ENCODE measurements around the gene CDH23. TPM values are rescaled to one million over a fixed set of nuclear protein-coding genes. Genes with fewer than 3 reads are reported as not detected.

CDH23 gene
- total RNA-seq, 4 donors from 2014 or later, result 0.57 to 5.9 (median 1.0) TPM

DNA sequence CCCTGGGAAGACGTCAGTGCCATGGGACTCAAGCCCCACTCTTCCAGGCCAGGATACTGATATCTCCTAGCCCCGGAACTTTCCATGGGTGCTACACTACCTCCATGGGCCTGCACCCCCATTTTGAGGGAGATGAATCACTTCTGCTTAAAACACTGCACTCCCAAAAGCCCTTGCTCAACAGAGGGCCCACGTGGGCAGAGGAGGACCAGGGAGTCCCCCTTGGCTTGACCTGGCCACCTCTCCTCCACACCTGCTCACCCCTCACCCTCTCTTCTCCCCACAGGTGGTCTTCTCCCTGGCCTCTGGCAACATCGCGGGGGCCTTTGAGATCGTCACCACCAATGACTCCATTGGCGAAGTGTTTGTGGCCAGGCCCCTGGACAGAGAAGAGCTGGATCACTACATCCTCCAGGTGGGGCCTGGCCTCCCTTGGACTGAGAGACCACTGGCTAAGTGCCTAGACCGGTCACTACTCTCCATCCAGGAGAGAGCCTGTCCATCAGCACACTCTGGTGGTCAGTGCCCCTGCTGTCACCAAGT lies 342.7 kb downstream of the CDH23 start:
- Histone ChIP-seq H3K9me3 (no peaks in the 10 kb centered on the region), H3K4me1 (peaks cover 45 to 100% (median 67%) of the 10 kb centered on the region in 3 donors), H3K27me3 (no peaks in the 10 kb centered on the region), H3K4me3 (no peak overlapping the region), H3K36me3 (no peaks in the 10 kb centered on the region), H3K27ac (peak overlapping the region in 3 of 4 donors; percentile 27 to 76 (median 60))
- intact Hi-C loops (cut with DNase I), result no loop called here
- 84 to 92% methylated on average over 5 to 7 of the region's 8 CpGs for WGBS, 2 donors
- DNase-seq, result no peak
- no peak for TF ChIP-seq CTCF (IDR thresholded peaks at IDR 0.05)
- TF ChIP-seq POLR2A (IDR thresholded peaks at IDR 0.05), result no peak

DNA sequence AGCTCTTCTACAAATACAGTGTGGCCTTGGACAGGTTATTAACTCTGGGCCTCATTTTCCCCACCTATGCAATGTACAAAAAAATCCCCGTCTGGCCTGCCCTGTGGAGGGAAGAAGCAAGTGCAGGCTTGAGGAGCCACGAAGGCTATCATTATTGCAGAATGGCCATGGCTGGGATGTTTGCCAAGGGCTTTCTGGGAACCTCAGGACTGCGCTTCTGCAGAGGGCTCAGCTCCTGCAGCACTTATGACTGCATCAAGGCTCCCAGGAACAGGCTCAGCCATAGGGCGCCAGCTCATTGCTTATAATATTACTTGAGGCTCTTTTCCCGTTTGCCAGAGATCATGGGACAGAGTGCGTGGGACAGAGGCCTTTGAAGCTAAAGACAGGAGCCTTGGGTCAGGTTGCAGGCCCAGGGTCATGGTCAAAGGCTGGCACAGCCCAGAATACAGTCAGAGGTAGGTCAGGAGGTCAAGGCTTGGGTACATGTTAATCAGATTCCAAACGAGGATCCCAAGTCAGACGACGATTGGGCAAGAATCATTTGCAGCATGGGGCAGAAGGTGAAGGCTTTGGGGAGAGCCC lies 343.4 kb downstream of the CDH23 start:
- Histone ChIP-seq H3K27me3 (no peaks in the 10 kb centered on the region), H3K27ac (peak overlapping the region; percentile 27 to 76 (median 50)), H3K9me3 (no peaks in the 10 kb centered on the region), H3K4me3 (no peak overlapping the region), H3K4me1 (peaks cover 45 to 100% (median 67%) of the 10 kb centered on the region in 3 donors), H3K36me3 (no peaks in the 10 kb centered on the region)
- 15 to 29% methylated on average over 4 to 8 of the region's 9 CpGs for WGBS, 2 donors
- intact Hi-C loops (cut with DNase I), result no loop called here
- TF ChIP-seq CTCF (IDR thresholded peaks at IDR 0.05) (peak in 2 of 6 experiments; percentile 31 to 51), POLR2A (IDR thresholded peaks at IDR 0.05) (no peak)
- DNase-seq, result no peak

DNA sequence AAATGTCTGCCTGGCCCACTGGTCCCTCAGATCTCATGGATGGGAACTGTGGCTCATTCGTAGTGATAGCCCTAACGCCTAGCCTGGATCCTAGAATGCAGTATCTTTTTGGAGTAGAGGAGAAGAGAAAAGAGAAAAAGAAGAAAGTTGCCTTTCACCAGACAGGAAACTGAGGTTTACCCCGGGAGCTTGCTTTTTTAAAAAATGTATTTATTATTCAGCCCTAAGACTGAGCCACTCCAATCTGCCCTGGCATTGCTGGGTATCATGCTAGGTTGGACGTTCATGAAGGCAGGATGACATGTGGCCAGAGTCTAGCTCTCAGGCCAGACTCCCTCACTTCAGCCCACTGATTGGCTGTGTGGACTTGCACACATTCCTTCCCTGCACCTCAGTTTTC lies 344.3 kb downstream of the CDH23 start:
- no peak for TF ChIP-seq CTCF (IDR thresholded peaks at IDR 0.05)
- no peak for TF ChIP-seq POLR2A (IDR thresholded peaks at IDR 0.05)
- Histone ChIP-seq H3K4me3 (no peak overlapping the region), H3K4me1 (peaks cover 46 to 100% (median 65%) of the 10 kb centered on the region in 3 donors), H3K9me3 (no peaks in the 10 kb centered on the region), H3K27ac (peak overlapping the region in 1 of 4 donors; percentile 27), H3K36me3 (no peaks in the 10 kb centered on the region), H3K27me3 (no peaks in the 10 kb centered on the region)
- 54 to 58% methylated on average over 4 of the region's 4 CpGs for WGBS, 2 donors
- intact Hi-C loops (cut with DNase I), result no loop called here
- no peak for DNase-seq

- H3K4me3 ChIP-seq, result no peak overlapping the region
- peaks cover 46 to 100% (median 65%) of the 10 kb centered on the region in 3 donors for H3K4me1 ChIP-seq
- 95 to 100% methylated on average over 1 to 11 of the region's 20 CpGs for WGBS, 2 donors
- H3K36me3 ChIP-seq, result no peaks in the 10 kb centered on the region
- H3K27me3 ChIP-seq, result no peaks in the 10 kb centered on the region
- intact Hi-C loops (cut with DNase I), result no loop called here
- no peaks in the 10 kb centered on the region for H3K9me3 ChIP-seq
- DNase-seq, result no peak
- no peak overlapping the region for H3K27ac ChIP-seq
- TF ChIP-seq POLR2A (IDR thresholded peaks at IDR 0.05) (no peak), CTCF (IDR thresholded peaks at IDR 0.05) (no peak)
Observed at GRCh38 chr10:71741671-71742070, 345.0 kb downstream of the CDH23 start.

DNA sequence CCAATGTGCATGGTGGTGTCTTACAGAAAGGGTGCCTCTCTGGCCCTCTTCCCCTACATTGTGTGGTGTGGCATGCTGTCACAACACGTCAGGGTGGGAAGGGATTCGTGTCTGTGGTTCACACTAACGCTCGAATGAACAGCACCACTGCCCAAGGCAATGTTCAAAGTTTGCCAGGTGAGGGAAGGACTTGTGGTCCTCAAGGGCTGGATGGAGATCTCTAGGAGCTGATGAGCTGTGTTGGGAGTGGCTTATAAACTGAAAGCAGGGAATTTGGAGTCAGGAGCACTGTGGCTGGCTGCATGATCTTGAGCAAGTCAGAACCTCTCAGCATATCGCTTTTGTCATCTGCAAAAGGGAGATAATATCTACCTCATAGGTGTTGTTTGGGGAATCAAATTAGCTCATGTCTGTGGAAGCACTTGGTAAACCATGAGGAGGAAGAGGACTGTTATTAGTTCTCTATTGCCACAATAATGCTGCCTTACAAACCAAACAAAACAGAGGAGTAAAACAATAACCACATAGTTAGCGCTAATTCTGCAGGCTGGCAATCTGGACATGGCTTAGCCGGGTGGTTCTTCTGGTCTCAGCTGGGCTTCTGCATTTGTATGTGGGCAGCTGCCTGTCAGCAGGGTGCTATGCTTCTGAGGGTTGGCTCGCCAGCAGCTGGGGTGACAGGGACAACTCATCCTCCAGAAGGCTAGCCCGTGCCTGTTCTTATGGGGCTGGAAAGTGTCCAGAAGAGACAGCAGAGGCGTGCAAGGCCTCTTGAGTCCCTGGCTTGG lies 345.8 kb downstream of the CDH23 start:
- intact Hi-C loops (cut with DNase I), result no loop called here
- TF ChIP-seq CTCF (IDR thresholded peaks at IDR 0.05), result no peak
- no peak for TF ChIP-seq POLR2A (IDR thresholded peaks at IDR 0.05)
- Histone ChIP-seq H3K36me3 (no peaks in the 10 kb centered on the region), H3K4me3 (no peak overlapping the region), H3K27ac (peak overlapping the region in 1 of 4 donors; percentile 19), H3K4me1 (peaks cover 46 to 100% (median 65%) of the 10 kb centered on the region in 3 donors), H3K9me3 (no peaks in the 10 kb centered on the region), H3K27me3 (no peaks in the 10 kb centered on the region)
- WGBS, 2 donors, result 59% methylated on average over 6 to 8 of the region's 10 CpGs
- no peak for DNase-seq
